Right lobe of liver (tissue), 6 donors: Measurements from ENCODE around the gene LRWD1. TPM values are rescaled to one million over a fixed set of nuclear protein-coding genes. Genes with fewer than 3 reads are reported as not detected.

Experiments
- ATAC-seq, 4 donors: fragments of 200-7000 bp; cut with Tn5 transposase; one replicate each; pipeline ENCODE4 v1.9.1; 2020; ENCODE audit warnings: mild to moderate bottlenecking in 4 of 4, moderate library complexity in 4 of 4
- DNase-seq, 3 donors: peaks; one replicate each; pipeline ENCODE4 v3.0.0-alpha.2; 2020
- H3K27ac ChIP-seq, 3 donors: fragments of 200-600 bp; one replicate each; pipeline ENCODE4 v1.8.0; 2022
- H3K27me3 ChIP-seq, 2 donors: fragments of 200-600 bp; one replicate each; pipeline ENCODE4 v1.8.0; 2022
- H3K36me3 ChIP-seq, 4 donors: fragments of 200-600 bp; sonication (generic) in 1 of 4; one replicate each; pipeline versions ENCODE4 v1.5.1 to v1.8.0; 2017 to 2022; ENCODE audit warnings: control low read depth in 1 of 4
- H3K4me1 ChIP-seq, 4 donors: fragments of 200-600 bp; sonication (generic) in 1 of 4; one replicate each; pipeline versions ENCODE4 v1.5.1 to v1.8.0; 2017 to 2022; ENCODE audit warnings: control low read depth in 1 of 4
- H3K4me3 ChIP-seq, 3 donors: fragments of 200-600 bp; one replicate each; pipeline ENCODE4 v1.8.0; 2022
- H3K9me3 ChIP-seq, 4 donors: fragments of 200-600 bp; sonication (generic) in 1 of 4; one replicate each; pipeline versions ENCODE4 v1.5.1 to v1.8.0; 2017 to 2022; ENCODE audit warnings: control low read depth in 1 of 4
- POLR2A ChIP-seq: fragments of 450-650 bp; IDR thresholded peaks from one replicate; pipeline ENCODE4 v1.6.1; 2017; ENCODE audit warnings: antibody characterized with exemption, mild to moderate bottlenecking
- WGBS: methylation state at CpG from one replicate; pipeline ENCODE4 v1.1.6; 2018; ENCODE audit warnings: low coverage, low lambda C conversion rate; ENCODE audit not compliant: insufficient coverage; ENCODE audit errors: missing lambda C conversion rate; 5-methylcytosine and 5-hydroxymethylcytosine counted together
- intact Hi-C, 2 donors: fragments of 100-400 bp; cut with DNase I; formaldehyde crosslinking; loops; one replicate each; pipeline versions ENCODE4 v1.11.2 to v1.14.1; 2022
- total RNA-seq, 6 experiments: library from RNA; depleted of rRNA in 2 of 6; stranded (reverse); fragments of >200 nt in 2 of 6; fragmentation: NEBNext Ultra II Directional in 3 of 6; extraction: Animal tissue kit (Norgen Biotek cat#: 25700) in 3 of 6; gene quantifications; one replicate each; pipeline versions ENCODE4 v1.1.0 to v1.2.4, GENCODE V29; 2016 to 2023
- TF ChIP-seq, protein P1 (sequence below), 4 donors: fragments of 200-600 bp in 3 of 4; fragments of 450-650 bp in 1 of 4; IDR thresholded peaks; one replicate each; pipeline versions ENCODE4 v1.5.1 to v1.8.0; 2016 to 2022; ENCODE audit warnings: antibody characterized with exemption in 4 of 4, mild to moderate bottlenecking in 2 of 4
- donor health status: DM: no; HTN: yes; CAD: no.
- donor health status: DM: no; HTN: no; CAD: no.
- donor health status: DM: no; HTN: no; CAD: no.
- donor health status: DM: no; HTN: yes; CAD: no.
- donor health status: DM: no; HTN: yes; CAD: no.

LRWD1 gene
- total RNA-seq, 6 experiments from 2014 or later = 8.3 to 15.5 (median 12.9) TPM

DNA sequence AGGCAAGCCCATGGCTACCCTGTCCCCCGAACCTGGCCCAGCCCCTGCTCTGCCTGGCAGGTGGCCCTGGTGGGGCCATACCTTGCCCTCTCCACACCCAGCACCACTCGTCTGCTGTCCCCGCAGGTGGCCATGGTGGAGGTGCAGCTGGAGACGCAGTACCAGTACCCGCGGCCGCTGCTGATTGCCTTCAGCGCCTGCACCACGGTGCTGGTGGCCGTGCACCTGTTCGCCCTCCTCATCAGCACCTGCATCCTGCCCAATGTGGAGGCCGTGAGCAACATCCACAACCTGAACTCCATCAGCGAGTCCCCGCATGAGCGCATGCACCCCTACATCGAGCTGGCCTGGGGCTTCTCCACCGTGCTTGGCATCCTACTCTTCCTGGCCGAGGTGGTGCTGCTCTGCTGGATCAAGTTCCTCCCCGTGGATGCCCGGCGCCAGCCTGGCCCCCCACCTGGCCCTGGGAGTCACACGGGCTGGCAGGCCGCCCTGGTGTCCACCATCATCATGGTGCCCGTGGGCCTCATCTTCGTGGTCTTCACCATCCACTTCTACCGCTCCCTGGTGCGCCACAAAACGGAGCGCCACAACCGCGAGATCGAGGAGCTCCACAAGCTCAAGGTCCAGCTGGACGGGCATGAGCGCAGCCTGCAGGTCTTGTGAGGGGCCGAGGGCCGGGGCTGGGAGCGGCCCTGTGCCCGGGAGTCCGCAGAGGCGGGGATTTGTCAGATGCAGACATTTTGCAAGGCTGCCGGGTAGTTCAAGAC, 18.2 kb upstream of the LRWD1 start:
- no peaks in the 10 kb centered on the region for H3K9me3 ChIP-seq
- DNase-seq = no peak
- H3K27me3 ChIP-seq = no peaks in the 10 kb centered on the region
- no peaks in the 10 kb centered on the region for H3K4me1 ChIP-seq
- intact Hi-C loops = no loop called here
- no peak for TF ChIP-seq POLR2A
- TF ChIP-seq, protein P1, sequence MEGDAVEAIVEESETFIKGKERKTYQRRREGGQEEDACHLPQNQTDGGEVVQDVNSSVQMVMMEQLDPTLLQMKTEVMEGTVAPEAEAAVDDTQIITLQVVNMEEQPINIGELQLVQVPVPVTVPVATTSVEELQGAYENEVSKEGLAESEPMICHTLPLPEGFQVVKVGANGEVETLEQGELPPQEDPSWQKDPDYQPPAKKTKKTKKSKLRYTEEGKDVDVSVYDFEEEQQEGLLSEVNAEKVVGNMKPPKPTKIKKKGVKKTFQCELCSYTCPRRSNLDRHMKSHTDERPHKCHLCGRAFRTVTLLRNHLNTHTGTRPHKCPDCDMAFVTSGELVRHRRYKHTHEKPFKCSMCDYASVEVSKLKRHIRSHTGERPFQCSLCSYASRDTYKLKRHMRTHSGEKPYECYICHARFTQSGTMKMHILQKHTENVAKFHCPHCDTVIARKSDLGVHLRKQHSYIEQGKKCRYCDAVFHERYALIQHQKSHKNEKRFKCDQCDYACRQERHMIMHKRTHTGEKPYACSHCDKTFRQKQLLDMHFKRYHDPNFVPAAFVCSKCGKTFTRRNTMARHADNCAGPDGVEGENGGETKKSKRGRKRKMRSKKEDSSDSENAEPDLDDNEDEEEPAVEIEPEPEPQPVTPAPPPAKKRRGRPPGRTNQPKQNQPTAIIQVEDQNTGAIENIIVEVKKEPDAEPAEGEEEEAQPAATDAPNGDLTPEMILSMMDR (IDR thresholded peaks at IDR 0.05) = no peak
- no peak overlapping the region for H3K4me3 ChIP-seq
- no CpG with 5 or more reads among the region's 41 CpGs for WGBS
- peaks cover 0 to 4% (median 0%) of the 10 kb centered on the region in 4 donors for H3K36me3 ChIP-seq
- H3K27ac ChIP-seq = no peak overlapping the region
- ATAC-seq = peak in 1 of 4 donors; percentile 12

DNA sequence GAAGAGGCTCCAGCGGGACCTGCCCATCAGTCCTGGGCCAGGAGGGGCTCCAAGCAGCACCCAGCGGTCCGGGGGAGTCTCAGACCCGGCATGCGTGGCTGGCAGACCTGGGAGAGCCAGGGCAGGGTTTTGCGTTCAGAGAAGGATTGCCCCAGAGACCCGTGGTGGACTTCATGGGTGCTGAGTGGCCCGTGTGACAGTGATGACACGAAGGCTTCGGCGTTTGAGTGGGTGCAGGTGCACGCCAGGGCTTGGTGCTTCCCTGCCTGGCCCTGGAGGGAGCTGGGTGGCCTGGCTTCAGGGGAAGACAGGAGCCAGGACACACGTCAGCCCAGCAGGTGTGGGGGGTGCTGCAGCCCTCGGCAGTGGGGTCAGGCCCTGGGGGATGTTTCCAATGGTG, 17.5 kb upstream of the LRWD1 start:
- no peak for DNase-seq
- intact Hi-C loops = no loop called here

GRCh38 chr7:102449136-102449535, 15.6 kb upstream of the LRWD1 start:
- peaks cover 0 to 4% (median 0%) of the 10 kb centered on the region in 4 donors for H3K36me3 ChIP-seq
- no peak for TF ChIP-seq POLR2A
- TF ChIP-seq, protein P1 (IDR thresholded peaks at IDR 0.05) = no peak
- H3K4me3 ChIP-seq = no peak overlapping the region
- intact Hi-C loops = no loop called here
- no peaks in the 10 kb centered on the region for H3K4me1 ChIP-seq
- 81% methylated on average over 8 of the region's 15 CpGs for WGBS
- H3K27me3 ChIP-seq = no peaks in the 10 kb centered on the region
- H3K27ac ChIP-seq = no peak overlapping the region
- no peak for ATAC-seq
- no peak for DNase-seq
- H3K9me3 ChIP-seq = no peaks in the 10 kb centered on the region

More for the DNA sequence above, 17.5 kb upstream of the LRWD1 start:
- Histone ChIP-seq H3K9me3 (no peaks in the 10 kb centered on the region), H3K27me3 (no peaks in the 10 kb centered on the region), H3K27ac (no peak overlapping the region), H3K4me1 (no peaks in the 10 kb centered on the region), H3K36me3 (peaks cover 0 to 4% (median 0%) of the 10 kb centered on the region in 4 donors), H3K4me3 (no peak overlapping the region)
- WGBS = 83% methylated on average over 5 of the region's 14 CpGs
- no peak for TF ChIP-seq POLR2A
- TF ChIP-seq, protein P1 (IDR thresholded peaks at IDR 0.05) = no peak
- ATAC-seq = no peak

DNA sequence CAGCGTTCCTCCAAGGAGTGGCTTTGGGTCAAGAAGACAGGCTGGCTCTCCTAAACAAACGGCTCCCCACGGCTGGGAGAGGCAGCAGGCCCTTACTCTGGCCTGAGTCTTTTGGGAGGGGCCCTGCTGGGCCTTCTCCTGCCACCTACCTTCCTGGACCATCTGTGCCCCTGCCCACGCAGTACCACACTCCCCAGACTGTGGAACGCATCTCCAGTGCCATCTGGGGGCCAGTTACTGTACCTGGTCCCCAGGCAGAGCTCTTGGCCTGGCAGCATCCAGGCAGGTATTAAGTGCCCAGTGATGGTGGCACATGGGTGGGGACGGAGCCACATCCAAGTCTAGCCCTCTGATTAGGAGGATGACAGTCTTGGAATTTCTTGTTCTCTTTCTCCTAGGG, 14.5 kb upstream of the LRWD1 start:
- no peak overlapping the region for H3K4me3 ChIP-seq
- no peak for TF ChIP-seq POLR2A
- TF ChIP-seq, protein P1 (IDR thresholded peaks at IDR 0.05) = peak in 2 of 4 donors; percentile 4 to 14
- DNase-seq = no peak
- no peaks in the 10 kb centered on the region for H3K9me3 ChIP-seq
- peaks cover 0 to 4% (median 0%) of the 10 kb centered on the region in 4 donors for H3K36me3 ChIP-seq
- no peaks in the 10 kb centered on the region for H3K4me1 ChIP-seq
- H3K27me3 ChIP-seq = no peaks in the 10 kb centered on the region
- H3K27ac ChIP-seq = no peak overlapping the region
- peak in 3 of 4 donors; percentile 41 to 48 (median 43) for ATAC-seq
- WGBS = 51% methylated on average over 3 of the region's 6 CpGs
- intact Hi-C loops = no loop called here
